ENCODE measurements around the gene OR10A5. TPM values are rescaled to one million over a fixed set of nuclear protein-coding genes. Genes with fewer than 3 reads are reported as not detected.

OR10A5 gene
- total RNA-seq, 2 donors from 2014 or later, result not detected

DNA sequence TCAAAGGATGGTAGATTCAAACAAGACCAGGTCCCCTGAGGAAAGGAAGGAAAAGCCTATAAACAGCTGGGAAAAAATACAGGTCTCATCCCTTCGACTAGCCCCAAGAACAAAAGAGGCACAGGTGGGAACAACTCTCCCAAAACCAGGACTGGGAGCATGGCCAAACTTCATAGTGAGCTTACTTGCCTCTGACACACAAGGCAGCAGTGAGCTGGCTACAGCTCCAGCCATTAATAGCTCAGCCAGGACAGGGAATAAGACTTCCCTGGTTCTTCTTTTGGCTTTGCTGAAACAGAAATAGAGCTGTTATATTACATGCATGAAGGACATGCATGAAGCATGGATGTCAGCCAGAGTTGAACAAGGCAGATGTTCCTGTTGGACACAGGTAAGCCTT lies 17.5 kb downstream of the OR10A5 start, which contains the start of gene OR10A2:
Gene OR10A2, plus strand, starts transcription at position 97 of the 400 bp plus-strand sequence. CDS start 6,698 bp downstream, outside the sequence.
- no peak within 1 kb of the TSS for H3K9ac ChIP-seq (ENCODE audit: extremely low read depth, low read length, poor library complexity, severe bottlenecking)
- Mint-ChIP-seq H3K36me3 (ENCODE audit: low read depth) (peaks cover 2% of the 10 kb centered on the region), H3K4me3 (no peak within 1 kb of the TSS), H3K4me1 (peaks cover 6% of the 10 kb centered on the region), H3K9me3 (peaks cover 17% of the 10 kb centered on the region), H3K27me3 (ENCODE audit: insufficient read depth) (no peaks in the 10 kb centered on the region), H3K27ac (no peak within 1 kb of the TSS)
- no peak within 1 kb of the TSS for H3K27ac ChIP-seq (ENCODE audit: low read depth, low read length)
- DNase-seq, result no peak
- no peaks in the 10 kb centered on the region for H3K9me3 ChIP-seq (ENCODE audit: control insufficient read depth, low read length)
- TF ChIP-seq, protein P1, sequence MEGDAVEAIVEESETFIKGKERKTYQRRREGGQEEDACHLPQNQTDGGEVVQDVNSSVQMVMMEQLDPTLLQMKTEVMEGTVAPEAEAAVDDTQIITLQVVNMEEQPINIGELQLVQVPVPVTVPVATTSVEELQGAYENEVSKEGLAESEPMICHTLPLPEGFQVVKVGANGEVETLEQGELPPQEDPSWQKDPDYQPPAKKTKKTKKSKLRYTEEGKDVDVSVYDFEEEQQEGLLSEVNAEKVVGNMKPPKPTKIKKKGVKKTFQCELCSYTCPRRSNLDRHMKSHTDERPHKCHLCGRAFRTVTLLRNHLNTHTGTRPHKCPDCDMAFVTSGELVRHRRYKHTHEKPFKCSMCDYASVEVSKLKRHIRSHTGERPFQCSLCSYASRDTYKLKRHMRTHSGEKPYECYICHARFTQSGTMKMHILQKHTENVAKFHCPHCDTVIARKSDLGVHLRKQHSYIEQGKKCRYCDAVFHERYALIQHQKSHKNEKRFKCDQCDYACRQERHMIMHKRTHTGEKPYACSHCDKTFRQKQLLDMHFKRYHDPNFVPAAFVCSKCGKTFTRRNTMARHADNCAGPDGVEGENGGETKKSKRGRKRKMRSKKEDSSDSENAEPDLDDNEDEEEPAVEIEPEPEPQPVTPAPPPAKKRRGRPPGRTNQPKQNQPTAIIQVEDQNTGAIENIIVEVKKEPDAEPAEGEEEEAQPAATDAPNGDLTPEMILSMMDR (conservative IDR thresholded peaks at IDR 0.05), result no peak
- H3K4me3 ChIP-seq (ENCODE audit: low read length), result no peak within 1 kb of the TSS
- H3K27me3 ChIP-seq (ENCODE audit: control insufficient read depth, insufficient read depth, low read length, poor library complexity, severe bottlenecking), result no peaks in the 10 kb centered on the region
- H3K36me3 ChIP-seq (ENCODE audit: control insufficient read depth, insufficient read depth, low read length), result no peaks in the 10 kb centered on the region
- H3K4me1 ChIP-seq (ENCODE audit: control insufficient read depth, insufficient read depth, low read length), result no peaks in the 10 kb centered on the region
- WGBS, 2 experiments (ENCODE audit: insufficient coverage in 1 of 2, insufficient read length in 1 of 2), result 77 to 86% methylated on average over 1 of the region's 1 CpG

DNA sequence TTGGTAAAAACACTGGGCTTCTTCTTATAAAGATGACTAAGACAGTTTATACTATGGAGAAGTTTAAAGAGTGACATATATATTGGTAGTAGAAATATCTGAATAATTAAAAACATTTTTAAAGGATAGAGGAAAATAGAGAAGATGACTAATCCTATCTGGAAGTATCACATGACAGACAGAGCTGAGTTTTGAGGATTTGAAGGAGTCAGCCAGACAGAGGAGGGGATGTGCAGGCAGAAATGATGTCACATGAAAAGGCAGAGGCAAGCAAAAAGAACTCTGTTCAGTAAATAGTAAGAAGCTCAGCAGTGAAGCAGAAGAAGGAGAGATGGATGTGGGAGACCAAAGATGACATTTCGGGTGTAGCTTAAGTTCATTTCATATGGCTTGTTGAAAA lies 19.0 kb downstream of the OR10A5 start:
- Histone ChIP-seq H3K9ac (ENCODE audit: extremely low read depth, low read length, poor library complexity, severe bottlenecking) (no peak overlapping the region), H3K4me1 (ENCODE audit: control insufficient read depth, insufficient read depth, low read length) (no peaks in the 10 kb centered on the region), H3K27me3 (ENCODE audit: control insufficient read depth, insufficient read depth, low read length, poor library complexity, severe bottlenecking) (no peaks in the 10 kb centered on the region), H3K36me3 (ENCODE audit: control insufficient read depth, insufficient read depth, low read length) (no peaks in the 10 kb centered on the region), H3K4me3 (ENCODE audit: low read length) (no peak overlapping the region), H3K9me3 (ENCODE audit: control insufficient read depth, low read length) (no peaks in the 10 kb centered on the region), H3K27ac (ENCODE audit: low read depth, low read length) (no peak overlapping the region)
- Mint-ChIP-seq H3K4me1 (peaks cover 5% of the 10 kb centered on the region), H3K27me3 (ENCODE audit: insufficient read depth) (no peaks in the 10 kb centered on the region), H3K9me3 (peaks cover 9% of the 10 kb centered on the region), H3K27ac (no peak overlapping the region), H3K36me3 (ENCODE audit: low read depth) (peaks cover 2% of the 10 kb centered on the region), H3K4me3 (no peak overlapping the region)
- no CpG with 5 or more reads among the region's 1 CpG for WGBS, 2 experiments (ENCODE audit: insufficient coverage in 1 of 2, insufficient read length in 1 of 2)
- TF ChIP-seq, protein P1 (conservative IDR thresholded peaks at IDR 0.05), result no peak
- DNase-seq, result no peak

DNA sequence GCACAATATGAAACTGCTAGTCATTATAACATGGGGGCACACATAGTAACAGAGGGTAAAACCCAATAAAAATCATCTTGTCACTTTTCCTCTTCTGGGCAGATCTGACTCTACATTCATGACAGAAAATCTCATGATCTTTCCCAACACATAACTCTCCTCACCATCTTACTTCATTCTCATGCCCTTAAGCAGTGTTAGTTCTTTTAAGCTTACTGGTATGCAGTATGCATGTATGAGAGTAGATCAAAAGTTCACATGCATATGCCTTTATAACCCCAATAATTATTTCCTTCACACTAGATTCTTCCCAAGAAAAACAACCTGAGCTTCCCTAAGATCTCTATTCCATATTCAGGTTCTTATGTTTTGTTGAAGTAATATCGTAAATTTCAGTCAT lies 25.8 kb downstream of the OR10A5 start:
- Mint-ChIP-seq H3K27ac (no peak overlapping the region), H3K9me3 (no peaks in the 10 kb centered on the region), H3K36me3 (ENCODE audit: low read depth) (no peaks in the 10 kb centered on the region), H3K4me1 (no peaks in the 10 kb centered on the region), H3K27me3 (ENCODE audit: insufficient read depth) (no peaks in the 10 kb centered on the region), H3K4me3 (no peak overlapping the region)
- Histone ChIP-seq H3K27ac (ENCODE audit: low read depth, low read length) (no peak overlapping the region), H3K36me3 (ENCODE audit: control insufficient read depth, insufficient read depth, low read length) (no peaks in the 10 kb centered on the region), H3K4me1 (ENCODE audit: control insufficient read depth, insufficient read depth, low read length) (no peaks in the 10 kb centered on the region), H3K27me3 (ENCODE audit: control insufficient read depth, insufficient read depth, low read length, poor library complexity, severe bottlenecking) (no peaks in the 10 kb centered on the region), H3K9me3 (ENCODE audit: control insufficient read depth, low read length) (no peaks in the 10 kb centered on the region), H3K9ac (ENCODE audit: extremely low read depth, low read length, poor library complexity, severe bottlenecking) (no peak overlapping the region), H3K4me3 (ENCODE audit: low read length) (no peak overlapping the region)
- TF ChIP-seq, protein P1 (conservative IDR thresholded peaks at IDR 0.05), result no peak
- no peak for DNase-seq
- 100% methylated on average over 1 of the region's 1 CpG; no CpG with 5 or more reads in 1 of the 2 experiments for WGBS, 2 experiments (ENCODE audit: insufficient coverage in 1 of 2, insufficient read length in 1 of 2)

All from endodermal cell (in vitro differentiated cells).